BLaER1 (cell line): ENCODE measurements around the gene HCAR3.

ENCODE experiments used
- H3K27ac ChIP-seq: shearing (Covaris generic); formaldehyde crosslinking; 2 replicates; pipeline ENCODE4 v1.8.1; 2022
- H3K27me3 ChIP-seq: shearing (Covaris generic); formaldehyde crosslinking; 2 replicates; pipeline ENCODE4 v1.8.1; 2022
- H3K36me3 ChIP-seq: shearing (Covaris generic); formaldehyde crosslinking; 2 replicates; pipeline ENCODE4 v1.8.1; 2022
- H3K4me1 ChIP-seq: shearing (Covaris generic); formaldehyde crosslinking; 2 replicates; pipeline ENCODE4 v1.8.1; 2022
- H3K4me2 ChIP-seq: shearing (Covaris generic); formaldehyde crosslinking; 2 replicates; pipeline ENCODE4 v1.8.1; 2022
- H3K4me3 ChIP-seq: shearing (Covaris generic); formaldehyde crosslinking; 2 replicates; pipeline ENCODE4 v1.8.1; 2022
- H3K9ac ChIP-seq: shearing (Covaris generic); formaldehyde crosslinking; 2 replicates; pipeline ENCODE4 v1.8.1; 2022
- H3K9me3 ChIP-seq: shearing (Covaris generic); formaldehyde crosslinking; 2 replicates; pipeline ENCODE4 v1.8.1; 2022
- H4K20me1 ChIP-seq: shearing (Covaris generic); formaldehyde crosslinking; 2 replicates; pipeline ENCODE4 v1.8.1; 2022
- Cebpa-rat ChIP-seq: shearing (Covaris generic); IDR thresholded peaks from 2 replicates; pipeline ENCODE4 v1.8.1; 2022

Gene HCAR3

DNA sequence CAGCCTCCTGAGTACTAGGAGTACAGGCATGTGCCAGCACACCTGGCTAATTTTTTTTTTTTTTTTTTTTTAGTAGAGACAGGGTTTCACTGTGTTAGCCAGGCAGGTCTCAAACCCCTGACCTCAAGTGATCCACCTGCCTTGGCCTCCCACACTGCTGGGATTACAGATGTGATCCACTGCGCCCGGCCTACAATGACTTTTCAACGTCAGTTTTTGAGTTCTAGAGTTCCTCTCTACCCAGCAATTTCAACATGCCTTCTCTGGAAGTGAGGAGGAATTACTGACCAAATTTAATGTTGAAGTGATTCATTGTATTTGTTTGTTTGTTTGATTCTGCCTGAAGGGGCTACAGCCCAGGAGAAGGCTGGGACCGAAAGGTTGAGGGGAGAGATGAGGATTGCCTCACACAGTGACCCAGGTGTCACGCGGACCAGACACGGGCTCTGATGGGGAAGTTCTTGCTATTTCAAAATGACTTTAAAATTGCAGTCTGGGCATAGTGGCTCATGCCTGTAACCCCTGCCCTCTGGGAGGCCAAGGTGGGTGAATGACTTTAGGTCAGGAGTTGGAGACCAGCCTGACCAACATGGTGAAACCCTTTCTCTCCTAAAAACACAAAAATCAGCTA is 27.4 kb upstream of the HCAR3 start:
- Histone ChIP-seq H3K27ac (no peak overlapping the region), H3K27me3 (no peaks in the 10 kb centered on the region), H3K4me3 (no peak overlapping the region), H3K36me3 (no peaks in the 10 kb centered on the region), H3K9me3 (no peaks in the 10 kb centered on the region), H3K4me1 (0 out of 2 replicates have a peak, but pooled peaks cover 8% of the 10 kb centered on the region), H3K4me2 (no peak overlapping the region), H3K9ac (no peak overlapping the region), H4K20me1 (no peaks in the 10 kb centered on the region)
- TF ChIP-seq Cebpa-rat = no peak

DNA sequence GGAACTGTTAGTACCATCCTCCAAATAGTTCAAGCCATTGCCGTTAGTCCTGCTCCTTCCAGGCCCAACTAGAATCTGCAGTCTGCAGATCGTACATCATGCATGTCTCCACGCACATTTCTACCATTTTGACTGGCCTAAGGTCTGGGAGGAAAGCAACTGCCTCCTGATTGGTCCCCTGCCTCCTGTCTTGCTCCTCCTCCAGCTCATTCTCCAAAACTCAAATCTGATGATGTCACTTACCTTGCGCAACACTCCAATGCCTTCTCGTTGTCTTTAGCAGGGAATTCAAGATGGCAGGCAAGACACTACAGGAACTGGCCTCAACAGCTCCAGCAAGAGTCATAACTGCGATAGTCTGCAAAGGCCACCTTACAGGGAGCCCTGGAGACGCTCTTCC is 23.7 kb upstream of the HCAR3 start:
- Histone ChIP-seq H3K9ac (no peak overlapping the region), H3K36me3 (no peaks in the 10 kb centered on the region), H3K4me1 (peaks cover 16% of the 10 kb centered on the region), H3K27ac (no peak overlapping the region), H4K20me1 (no peaks in the 10 kb centered on the region), H3K4me3 (no peak overlapping the region), H3K4me2 (no peak overlapping the region), H3K9me3 (no peaks in the 10 kb centered on the region), H3K27me3 (no peaks in the 10 kb centered on the region)
- TF ChIP-seq Cebpa-rat = peak; percentile 60; the same call in 1 of the 2 replicates

DNA sequence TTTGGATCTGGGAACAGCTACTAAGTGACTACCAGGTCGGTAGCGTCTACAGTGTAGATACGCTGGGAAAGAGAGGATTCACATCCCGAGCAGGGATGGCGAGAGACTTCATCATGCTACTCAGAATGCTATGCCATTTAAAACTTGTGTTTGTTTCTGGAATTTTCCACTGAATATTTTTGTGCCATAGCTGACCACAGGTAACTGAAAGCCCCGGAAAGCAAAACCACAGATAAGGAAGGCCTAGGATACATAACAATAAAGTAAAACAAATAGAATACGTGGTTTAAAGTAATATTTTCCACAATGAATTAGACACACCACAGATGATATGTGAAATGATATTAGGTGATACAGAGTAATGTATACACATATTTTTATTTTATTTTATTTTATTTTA is 22.0 kb upstream of the HCAR3 start:
- Histone ChIP-seq H4K20me1 (no peaks in the 10 kb centered on the region), H3K27ac (0 out of 2 replicates have a peak overlapping the region, but pooled peaks have one; percentile 22), H3K9me3 (no peaks in the 10 kb centered on the region), H3K4me1 (peaks cover 25% of the 10 kb centered on the region), H3K27me3 (no peaks in the 10 kb centered on the region), H3K9ac (0 out of 2 replicates have a peak overlapping the region, but pooled peaks have one; percentile 35), H3K4me2 (peak overlapping the region; percentile 50), H3K4me3 (no peak overlapping the region), H3K36me3 (no peaks in the 10 kb centered on the region)
- no peak for TF ChIP-seq Cebpa-rat

DNA sequence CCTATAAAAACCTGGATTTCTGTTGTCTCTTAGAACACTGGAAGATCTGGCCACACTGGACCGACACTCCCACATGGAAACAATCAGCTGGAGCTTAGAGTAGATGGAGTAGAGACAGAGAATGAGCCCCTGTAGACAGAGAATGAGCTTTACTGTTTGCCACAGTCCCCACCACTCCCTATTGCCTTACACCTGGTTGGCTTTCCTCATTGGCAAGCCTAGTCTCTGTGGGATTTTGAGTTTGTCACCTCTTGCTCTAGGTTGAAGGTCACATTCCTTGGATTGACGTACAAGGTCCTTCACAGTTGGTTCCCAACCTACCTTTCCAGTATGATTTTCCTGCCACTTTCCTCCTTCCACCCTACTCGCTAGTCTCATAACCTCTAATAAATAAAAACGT is 16.0 kb upstream of the HCAR3 start:
- no peaks in the 10 kb centered on the region for H4K20me1 ChIP-seq
- H3K4me2 ChIP-seq = no peak overlapping the region

DNA sequence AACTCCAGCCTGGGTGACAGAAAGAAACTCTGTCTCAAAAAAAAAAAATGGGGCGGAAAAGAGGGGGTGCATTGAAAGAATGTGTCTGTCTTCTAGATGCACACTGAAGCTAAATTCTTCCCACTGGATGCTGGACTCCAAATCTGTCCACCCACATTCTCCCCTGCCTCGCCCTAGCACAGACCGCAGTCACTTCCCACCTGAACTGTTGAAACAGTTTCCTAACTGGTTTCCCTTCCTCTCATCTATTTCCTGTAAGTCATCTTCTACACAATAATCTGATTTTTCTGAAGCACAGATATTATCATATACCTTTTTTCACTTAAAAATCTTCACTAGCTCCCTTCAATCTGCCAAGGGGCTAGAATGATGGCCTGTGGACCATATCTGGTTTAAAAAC is 15.6 kb upstream of the HCAR3 start:
- Histone ChIP-seq H3K4me3 (no peak overlapping the region), H3K4me2 (no peak overlapping the region), H3K9ac (no peak overlapping the region)

More for the DNA sequence above, 16.0 kb upstream of the HCAR3 start:
- Histone ChIP-seq H3K36me3 (no peaks in the 10 kb centered on the region), H3K27ac (no peak overlapping the region), H3K4me1 (peaks cover 19% of the 10 kb centered on the region), H3K4me3 (no peak overlapping the region), H3K27me3 (no peaks in the 10 kb centered on the region), H3K9ac (no peak overlapping the region), H3K9me3 (no peaks in the 10 kb centered on the region)
- TF ChIP-seq Cebpa-rat = no peak

DNA sequence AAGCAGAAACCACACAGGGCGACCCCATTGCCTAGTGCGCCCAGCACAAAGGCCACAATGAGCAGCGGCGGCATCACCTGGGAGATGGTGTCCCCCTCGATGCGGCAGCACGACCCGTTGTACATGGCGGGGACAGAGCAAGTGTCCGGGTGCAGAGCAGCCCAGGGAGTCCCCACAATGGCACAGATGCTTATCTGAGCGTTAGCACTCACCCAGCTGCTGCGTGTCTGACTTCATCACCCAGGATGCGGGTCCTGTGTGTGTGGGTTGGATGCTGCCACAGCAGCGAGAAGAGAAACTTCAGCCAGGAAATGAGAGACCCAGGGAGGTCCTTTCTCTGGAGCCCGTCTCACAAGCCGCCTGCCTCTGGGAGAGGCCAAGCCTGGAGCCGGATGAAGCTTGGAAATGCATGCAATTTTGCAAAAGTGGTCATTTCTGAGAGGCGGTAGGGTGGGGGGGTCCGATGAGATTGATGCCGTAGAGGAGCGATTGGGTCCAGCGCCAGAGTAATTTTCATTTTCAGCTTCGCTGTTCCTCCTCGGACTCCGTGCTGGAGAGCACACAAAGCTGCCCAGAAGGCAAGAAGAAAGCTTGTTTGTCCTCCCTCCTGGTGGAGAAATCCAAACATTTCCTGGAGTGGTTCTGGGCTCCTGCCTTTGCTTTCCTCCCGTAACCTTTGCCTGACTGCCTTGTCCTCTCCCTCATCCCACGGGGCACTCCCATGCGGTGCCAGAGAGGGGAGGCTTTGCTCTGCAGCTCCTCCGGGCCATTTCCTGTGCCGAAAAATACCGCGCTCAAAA is 13.8 kb upstream of the HCAR3 start, which contains the start of gene HCAR1:
TSS of gene HCAR1 (minus strand) at position 630 of the 800 bp plus-strand sequence. CDS start at position 125, 505 bp downstream.
- H3K36me3 ChIP-seq = no peaks in the 10 kb centered on the region
- H4K20me1 ChIP-seq = no peaks in the 10 kb centered on the region
- no peaks in the 10 kb centered on the region for H3K27me3 ChIP-seq
- no peaks in the 10 kb centered on the region for H3K9me3 ChIP-seq
- TF ChIP-seq Cebpa-rat = no peak
- H3K9ac ChIP-seq = no peak within 1 kb of the TSS
- H3K4me2 ChIP-seq = no peak within 1 kb of the TSS
- H3K4me1 ChIP-seq = peaks cover 32% of the 10 kb centered on the region
- H3K4me3 ChIP-seq = no peak within 1 kb of the TSS
- no peak within 1 kb of the TSS for H3K27ac ChIP-seq

More for the DNA sequence above, 15.6 kb upstream of the HCAR3 start:
- H3K4me1 ChIP-seq = peaks cover 19% of the 10 kb centered on the region
- no peaks in the 10 kb centered on the region for H3K36me3 ChIP-seq
- H3K9me3 ChIP-seq = no peaks in the 10 kb centered on the region
- H3K27me3 ChIP-seq = no peaks in the 10 kb centered on the region
- H3K27ac ChIP-seq = no peak overlapping the region
- TF ChIP-seq Cebpa-rat = no peak
- no peaks in the 10 kb centered on the region for H4K20me1 ChIP-seq

DNA sequence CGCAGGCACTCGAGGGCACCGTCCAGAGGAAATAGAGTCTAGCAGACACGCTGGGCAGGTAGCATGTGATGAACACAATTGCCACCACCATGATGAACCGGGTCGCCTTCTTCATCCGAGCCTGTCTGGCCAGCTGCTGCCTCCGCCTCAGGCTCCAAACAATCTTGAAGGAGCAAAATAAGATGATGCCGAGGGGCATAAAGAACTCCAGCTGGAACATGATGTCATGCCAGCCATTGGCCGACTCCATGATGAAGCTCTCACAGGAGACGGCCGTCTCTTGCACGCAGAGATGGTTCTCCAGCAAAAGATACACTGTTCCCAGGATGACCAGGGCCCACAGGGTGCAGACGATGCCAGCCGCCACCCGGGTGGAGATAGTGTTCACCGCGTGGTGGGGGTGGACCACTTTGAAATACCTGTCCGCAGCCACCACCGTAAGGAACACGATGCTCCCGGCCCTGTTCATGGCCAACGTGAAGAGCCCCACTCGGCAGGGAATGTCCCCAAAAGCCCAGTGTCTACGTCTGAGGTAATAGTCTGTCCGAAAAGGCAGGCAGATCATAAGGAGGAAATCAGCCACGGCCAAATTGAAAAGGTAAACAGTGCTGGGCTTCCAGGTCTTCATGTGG is 13.1 kb upstream of the HCAR3 start:
- Histone ChIP-seq H4K20me1 (no peaks in the 10 kb centered on the region), H3K4me2 (no peak overlapping the region), H3K4me3 (no peak overlapping the region), H3K9me3 (no peaks in the 10 kb centered on the region), H3K27me3 (no peaks in the 10 kb centered on the region), H3K4me1 (peaks cover 39% of the 10 kb centered on the region), H3K9ac (no peak overlapping the region), H3K36me3 (no peaks in the 10 kb centered on the region), H3K27ac (no peak overlapping the region)
- no peak for TF ChIP-seq Cebpa-rat

DNA sequence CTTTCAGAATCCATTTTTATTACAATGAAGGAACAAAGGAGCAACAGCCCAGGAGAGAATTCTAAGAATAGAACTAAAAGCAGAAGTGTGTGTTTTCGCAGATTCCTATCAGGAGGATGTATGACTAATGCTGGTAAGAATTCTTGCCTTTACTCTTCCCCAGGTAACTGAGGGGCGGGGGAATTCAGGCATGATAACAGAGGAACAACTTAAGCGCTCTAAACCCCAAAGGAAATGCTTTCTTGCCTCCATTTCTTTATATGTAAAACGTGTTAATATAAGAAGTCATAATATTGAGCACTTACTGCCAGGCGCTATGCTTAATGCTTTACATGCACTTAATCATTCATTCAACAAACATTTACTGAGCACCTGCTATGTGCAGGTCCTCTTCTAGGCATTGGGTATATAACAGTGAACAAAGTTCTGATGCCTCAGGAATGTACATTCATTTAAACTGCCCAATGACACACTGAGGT is 9.5 kb upstream of the HCAR3 start:
- Histone ChIP-seq H3K36me3 (no peaks in the 10 kb centered on the region), H3K4me2 (peak overlapping the region; percentile 73), H4K20me1 (no peaks in the 10 kb centered on the region), H3K9me3 (no peaks in the 10 kb centered on the region), H3K27me3 (no peaks in the 10 kb centered on the region), H3K4me1 (peaks cover 42% of the 10 kb centered on the region), H3K9ac (peak overlapping the region; percentile 42), H3K27ac (peak overlapping the region; percentile 42; the same call in 1 of the 2 replicates), H3K4me3 (no peak overlapping the region)
- TF ChIP-seq Cebpa-rat = no peak

DNA sequence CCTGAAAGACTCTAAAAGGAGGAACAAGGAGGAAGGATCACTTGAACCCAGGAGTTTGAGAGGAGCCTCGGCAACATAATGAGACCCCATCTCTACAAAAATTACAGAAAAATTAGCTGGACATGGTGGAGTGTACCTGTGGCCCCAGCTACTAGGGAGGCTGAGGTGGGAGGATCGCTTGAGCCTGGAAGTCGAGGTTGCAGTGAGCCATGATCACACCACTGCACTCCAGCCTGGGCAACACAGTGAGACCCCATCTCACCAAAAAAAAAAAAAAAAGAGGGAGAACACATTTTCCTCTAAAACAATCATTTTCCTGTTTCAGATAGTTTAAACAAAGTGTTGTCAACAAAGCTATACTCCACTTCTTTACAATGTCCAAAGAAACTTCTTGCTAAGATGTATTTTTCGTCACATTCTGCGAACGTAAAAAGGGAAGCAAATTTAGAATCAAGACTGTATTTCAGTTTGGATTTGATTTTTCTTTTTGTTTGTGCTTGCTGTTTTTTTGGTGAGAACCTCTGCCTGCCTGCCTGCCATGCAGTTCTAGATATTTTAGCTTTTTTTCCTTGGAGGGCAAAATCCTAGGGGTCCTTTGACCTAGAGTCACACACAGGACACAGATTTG is 9.0 kb upstream of the HCAR3 start:
- Histone ChIP-seq H4K20me1 (no peaks in the 10 kb centered on the region), H3K9me3 (no peaks in the 10 kb centered on the region), H3K9ac (peak overlapping the region; percentile 42; the same call in 1 of the 2 replicates), H3K27me3 (no peaks in the 10 kb centered on the region), H3K27ac (peak overlapping the region; percentile 42; the same call in 1 of the 2 replicates), H3K4me2 (peak overlapping the region; percentile 73), H3K4me1 (peaks cover 42% of the 10 kb centered on the region), H3K4me3 (no peak overlapping the region), H3K36me3 (no peaks in the 10 kb centered on the region)
- TF ChIP-seq Cebpa-rat = no peak
